Effector memory CD4-positive, alpha-beta T cell (primary cell): ENCODE measurements around the gene MIAT.

Experiments
- DNase-seq, 3 donors: peaks; one replicate each; pipeline ENCODE4 v3.0.0-alpha.2; 2020
- H3K27ac ChIP-seq: 2 replicates; pipeline ENCODE4 v1.7.0; 2013; ENCODE audit warnings: mild to moderate bottlenecking, low read length, moderate library complexity; ENCODE audit not compliant: insufficient read depth, poor library complexity, severe bottlenecking
- H3K27me3 ChIP-seq: replicated peaks from 2 replicates; pipeline ENCODE4 v1.7.0; 2013; ENCODE audit warnings: mild to moderate bottlenecking, low read length; ENCODE audit not compliant: insufficient read depth, control insufficient read depth, poor library complexity, severe bottlenecking
- H3K36me3 ChIP-seq: 2 replicates; pipeline ENCODE4 v1.7.0; 2013; ENCODE audit warnings: mild to moderate bottlenecking, low read length, moderate library complexity; ENCODE audit not compliant: control insufficient read depth, insufficient read depth
- H3K4me1 ChIP-seq: 2 replicates; pipeline ENCODE4 v1.7.0; 2013; ENCODE audit warnings: low read length, mild to moderate bottlenecking; ENCODE audit not compliant: control insufficient read depth, insufficient read depth, poor library complexity, severe bottlenecking
- H3K4me3 ChIP-seq: 2 replicates; pipeline ENCODE4 v1.7.0; 2013; ENCODE audit warnings: low read length, low read depth, mild to moderate bottlenecking; ENCODE audit not compliant: insufficient read depth, poor library complexity, severe bottlenecking
- H3K9me3 ChIP-seq: 2 replicates; pipeline ENCODE4 v1.7.0; 2013; ENCODE audit warnings: mild to moderate bottlenecking, low read length, moderate library complexity; ENCODE audit not compliant: control insufficient read depth

The MIAT gene

GRCh38 chr22:26615830-26616435, 41.5 kb upstream of the MIAT start:
- DNase-seq: no peak
- Histone ChIP-seq H3K9me3 (no peaks in the 10 kb centered on the region), H3K36me3 (no peaks in the 10 kb centered on the region), H3K27ac (no peak overlapping the region), H3K27me3 (no peaks in the 10 kb centered on the region), H3K4me3 (no peak overlapping the region), H3K4me1 (peaks cover 1% of the 10 kb centered on the region)

- Histone ChIP-seq H3K4me3 (no peak overlapping the region), H3K27ac (no peak overlapping the region), H3K27me3 (no peaks in the 10 kb centered on the region), H3K4me1 (no peaks in the 10 kb centered on the region), H3K9me3 (no peaks in the 10 kb centered on the region), H3K36me3 (no peaks in the 10 kb centered on the region)
- no peak for DNase-seq
Observed at GRCh38 chr22:26616650-26617049, 40.7 kb upstream of the MIAT start.

GRCh38 chr22:26617271-26618199, 39.9 kb upstream of the MIAT start, which contains the start of gene CRYBB1:
TSS of gene CRYBB1 (minus strand) at chr22:26618027. CDS start at chr22:26616319, 1,708 bp downstream.
- no peak for DNase-seq

GRCh38 chr22:26618455-26618854, 38.9 kb upstream of the MIAT start:
- Histone ChIP-seq H3K4me3 (no peak overlapping the region), H3K9me3 (no peaks in the 10 kb centered on the region), H3K27me3 (no peaks in the 10 kb centered on the region), H3K27ac (no peak overlapping the region), H3K4me1 (no peaks in the 10 kb centered on the region), H3K36me3 (no peaks in the 10 kb centered on the region)
- no peak for DNase-seq

More at GRCh38 chr22:26617271-26618199, 39.9 kb upstream of the MIAT start, which contains the start of gene CRYBB1:
- Histone ChIP-seq H3K4me1 (no peaks in the 10 kb centered on the region), H3K27me3 (no peaks in the 10 kb centered on the region), H3K27ac (no peak within 1 kb of the TSS), H3K36me3 (no peaks in the 10 kb centered on the region), H3K4me3 (no peak within 1 kb of the TSS), H3K9me3 (no peaks in the 10 kb centered on the region)

GRCh38 chr22:26619510-26619909, 37.9 kb upstream of the MIAT start:
- Histone ChIP-seq H3K27me3 (no peaks in the 10 kb centered on the region), H3K27ac (no peak overlapping the region), H3K4me1 (no peaks in the 10 kb centered on the region), H3K36me3 (no peaks in the 10 kb centered on the region), H3K9me3 (no peaks in the 10 kb centered on the region), H3K4me3 (no peak overlapping the region)
- DNase-seq: no peak

GRCh38 chr22:26620197-26620596, 37.2 kb upstream of the MIAT start:
- no peak for DNase-seq
- H3K4me1 ChIP-seq: no peaks in the 10 kb centered on the region
- no peaks in the 10 kb centered on the region for H3K9me3 ChIP-seq
- no peak overlapping the region for H3K4me3 ChIP-seq
- H3K36me3 ChIP-seq: no peaks in the 10 kb centered on the region
- no peaks in the 10 kb centered on the region for H3K27me3 ChIP-seq
- H3K27ac ChIP-seq: no peak overlapping the region

GRCh38 chr22:26621663-26622062, 35.7 kb upstream of the MIAT start, which contains the start of gene CRYBA4:
TSS of gene CRYBA4 (plus strand) at chr22:26621963. CDS start at chr22:26622597, 634 bp downstream.
- Histone ChIP-seq H3K27me3 (no peaks in the 10 kb centered on the region), H3K27ac (no peak within 1 kb of the TSS), H3K9me3 (no peaks in the 10 kb centered on the region), H3K4me3 (no peak within 1 kb of the TSS), H3K4me1 (no peaks in the 10 kb centered on the region), H3K36me3 (no peaks in the 10 kb centered on the region)
- DNase-seq: no peak

GRCh38 chr22:26623984-26624383, 33.4 kb upstream of the MIAT start:
- Histone ChIP-seq H3K4me1 (peaks cover 3% of the 10 kb centered on the region), H3K4me3 (no peak overlapping the region), H3K27me3 (no peaks in the 10 kb centered on the region), H3K36me3 (no peaks in the 10 kb centered on the region), H3K27ac (no peak overlapping the region), H3K9me3 (no peaks in the 10 kb centered on the region)
- no peak for DNase-seq

- Histone ChIP-seq H3K27me3 (no peaks in the 10 kb centered on the region), H3K4me3 (no peak overlapping the region), H3K4me1 (peaks cover 3% of the 10 kb centered on the region), H3K27ac (no peak overlapping the region), H3K36me3 (no peaks in the 10 kb centered on the region), H3K9me3 (no peaks in the 10 kb centered on the region)
- no peak for DNase-seq
Observed at GRCh38 chr22:26624803-26625202, 32.6 kb upstream of the MIAT start.
